Endometrium (tissue), 2 donors: Measurements from ENCODE around the gene TRERF1.

Source experiments
- FAIRE-seq: peaks from 2 replicates; lab custom pipeline; 2012; peaks lifted over from hg19 to GRCh38; lab: Jason Lieb, UNC
- donor health status: control.
- donor health status: control.

Gene TRERF1

DNA sequence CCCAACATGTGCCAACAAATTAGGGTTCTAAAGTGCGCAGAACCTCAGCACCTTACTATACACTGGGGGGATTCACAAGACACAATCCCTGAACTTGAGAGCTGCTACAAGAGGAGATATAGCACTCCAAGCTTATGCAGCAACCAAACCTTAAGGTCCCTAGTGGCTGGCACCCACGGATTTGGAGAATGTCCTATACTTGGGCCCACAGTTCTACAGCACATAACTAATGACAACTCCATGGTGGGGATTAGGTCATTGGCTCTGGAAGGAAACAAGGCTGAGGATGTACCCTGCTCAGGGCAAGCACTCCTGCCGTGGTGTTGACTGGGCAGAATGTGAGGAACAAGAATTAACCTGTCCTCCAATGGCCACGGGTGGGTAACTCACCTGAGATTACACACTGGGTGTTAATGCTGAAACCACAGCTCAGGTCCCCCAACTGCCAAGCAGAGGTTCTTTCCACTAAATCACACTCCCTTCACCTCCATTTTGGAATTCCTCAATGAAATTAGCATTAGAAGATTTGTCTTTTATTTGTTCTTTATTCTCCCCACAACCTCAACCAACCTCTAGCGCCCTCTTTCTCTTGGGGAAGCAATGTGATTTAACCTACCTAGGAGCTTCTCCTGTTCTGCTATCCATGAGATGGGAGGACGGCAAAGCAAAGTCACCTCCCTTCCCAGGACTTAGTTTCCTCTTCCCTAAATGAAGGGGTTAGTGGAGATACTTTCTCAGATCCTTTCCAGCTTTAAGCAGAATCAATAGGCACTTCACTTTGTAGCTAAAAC is 32.0 kb downstream of the TRERF1 start:
- FAIRE-seq, result no peak

DNA sequence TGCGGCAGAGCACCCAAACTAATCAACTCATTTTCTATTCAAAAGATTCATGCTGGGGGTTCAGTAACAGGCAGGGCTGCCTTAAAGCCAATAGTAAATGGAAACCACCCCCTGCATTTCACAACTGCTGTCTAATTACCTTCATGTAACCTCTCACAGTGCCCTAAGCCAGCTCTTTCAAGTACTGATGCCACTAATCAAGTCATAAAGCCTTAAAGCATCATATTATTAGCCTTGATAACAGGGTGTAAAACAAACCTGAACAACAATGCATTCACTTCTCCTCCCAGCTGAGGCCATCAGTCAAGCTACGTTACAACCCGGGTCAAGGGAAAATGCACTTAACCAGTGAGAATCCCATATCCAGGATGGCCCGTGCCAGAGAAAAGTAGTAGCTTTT is 33.0 kb downstream of the TRERF1 start:
- no peak for FAIRE-seq

DNA sequence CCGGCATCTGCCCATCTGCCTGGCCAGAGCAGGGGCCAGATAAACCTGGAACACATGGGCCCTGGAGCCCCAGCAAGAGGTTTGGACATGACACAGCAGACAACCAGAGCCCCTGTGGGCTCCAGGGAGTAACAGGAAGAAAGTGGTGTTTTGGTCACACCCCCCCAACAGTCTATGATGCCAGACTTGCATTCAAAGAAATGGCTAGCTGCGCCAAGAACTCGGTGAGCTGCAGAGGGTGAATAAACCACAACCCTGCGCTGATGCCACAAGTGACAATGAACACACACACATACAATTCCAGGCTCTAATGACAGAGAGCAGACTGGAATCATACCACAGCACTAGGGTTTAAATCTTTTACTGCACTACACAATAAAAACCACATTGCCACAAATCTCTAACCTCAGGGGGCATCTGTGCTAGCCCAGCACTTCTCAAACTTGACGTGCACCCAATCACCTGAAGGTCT is 34.0 kb downstream of the TRERF1 start:
- no peak for FAIRE-seq

DNA sequence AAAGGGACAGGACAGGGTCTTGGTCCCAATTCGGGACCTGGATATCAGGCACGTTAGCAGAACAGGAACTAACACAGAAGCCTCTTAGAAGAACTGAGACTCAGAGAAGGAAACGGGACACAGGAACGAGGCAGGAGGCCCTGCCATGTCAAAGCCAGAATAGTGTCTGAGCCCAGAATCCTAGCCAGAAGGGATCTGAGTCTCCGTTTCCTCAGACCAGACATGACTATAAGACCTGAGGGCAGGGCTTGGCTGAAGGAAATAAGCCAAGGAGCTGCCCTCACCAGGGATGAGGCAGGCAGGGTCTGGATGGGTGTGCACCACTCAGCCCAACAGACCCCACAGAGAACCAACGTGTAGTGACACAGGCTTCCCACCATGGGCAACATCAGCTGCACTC is 40.3 kb downstream of the TRERF1 start:
- FAIRE-seq, result no peak

DNA sequence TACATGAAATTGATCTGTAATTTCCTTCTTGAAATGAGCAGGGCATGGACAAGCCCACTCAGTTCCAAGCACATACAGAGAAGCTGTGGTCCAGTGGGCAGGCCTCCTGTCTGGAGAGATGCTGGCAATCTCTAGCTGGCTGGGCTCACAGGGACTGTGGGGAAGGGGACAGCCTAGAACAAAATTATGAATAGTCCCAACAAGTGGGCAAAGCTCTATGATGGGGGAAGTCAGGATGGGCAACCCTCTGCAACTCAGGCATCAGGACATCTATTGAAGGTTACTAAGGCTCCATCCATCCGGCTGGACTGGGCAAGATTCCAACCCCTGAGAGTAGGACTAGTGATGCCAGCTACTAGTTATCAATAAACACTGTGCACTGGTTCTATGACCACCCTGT is 40.9 kb downstream of the TRERF1 start:
- FAIRE-seq, result no peak

DNA sequence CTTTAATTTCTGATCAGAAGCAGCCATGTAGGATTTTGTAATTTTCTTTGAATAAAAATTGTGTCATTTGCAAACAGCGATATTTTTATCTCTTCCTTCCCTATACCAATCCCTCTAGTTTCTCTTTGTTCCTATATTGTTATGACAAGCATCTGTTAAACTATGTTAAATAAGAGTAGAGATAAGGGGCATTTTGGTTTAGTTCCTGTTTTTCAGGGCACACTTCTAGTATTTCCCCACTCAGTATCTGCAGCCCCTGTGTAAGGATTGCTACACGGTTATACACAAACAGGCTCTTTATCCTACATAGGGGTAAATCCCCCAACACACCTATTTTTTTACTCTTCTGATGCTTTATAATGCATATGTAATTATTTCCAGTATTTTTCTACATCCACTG is 42.1 kb downstream of the TRERF1 start:
- FAIRE-seq, result no peak

DNA sequence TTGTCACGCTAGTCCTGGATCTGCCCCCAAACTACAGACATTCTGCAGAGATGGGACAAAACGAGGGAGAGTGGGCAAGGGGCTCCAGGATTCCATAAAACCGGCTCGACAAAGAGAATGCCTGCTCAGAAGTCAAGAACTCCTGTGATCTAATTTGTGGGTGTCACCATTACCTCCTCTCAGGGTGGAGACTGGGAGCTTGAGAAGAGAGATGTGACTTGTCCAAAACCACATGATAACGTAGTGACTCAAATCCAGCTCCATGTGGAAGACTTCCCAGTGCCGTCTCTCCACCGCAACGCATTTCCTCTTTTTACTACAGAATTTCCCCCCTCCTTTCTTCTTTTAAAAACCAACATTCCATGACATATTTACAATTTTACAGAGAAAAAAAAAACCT is 44.3 kb downstream of the TRERF1 start:
- FAIRE-seq, result no peak

DNA sequence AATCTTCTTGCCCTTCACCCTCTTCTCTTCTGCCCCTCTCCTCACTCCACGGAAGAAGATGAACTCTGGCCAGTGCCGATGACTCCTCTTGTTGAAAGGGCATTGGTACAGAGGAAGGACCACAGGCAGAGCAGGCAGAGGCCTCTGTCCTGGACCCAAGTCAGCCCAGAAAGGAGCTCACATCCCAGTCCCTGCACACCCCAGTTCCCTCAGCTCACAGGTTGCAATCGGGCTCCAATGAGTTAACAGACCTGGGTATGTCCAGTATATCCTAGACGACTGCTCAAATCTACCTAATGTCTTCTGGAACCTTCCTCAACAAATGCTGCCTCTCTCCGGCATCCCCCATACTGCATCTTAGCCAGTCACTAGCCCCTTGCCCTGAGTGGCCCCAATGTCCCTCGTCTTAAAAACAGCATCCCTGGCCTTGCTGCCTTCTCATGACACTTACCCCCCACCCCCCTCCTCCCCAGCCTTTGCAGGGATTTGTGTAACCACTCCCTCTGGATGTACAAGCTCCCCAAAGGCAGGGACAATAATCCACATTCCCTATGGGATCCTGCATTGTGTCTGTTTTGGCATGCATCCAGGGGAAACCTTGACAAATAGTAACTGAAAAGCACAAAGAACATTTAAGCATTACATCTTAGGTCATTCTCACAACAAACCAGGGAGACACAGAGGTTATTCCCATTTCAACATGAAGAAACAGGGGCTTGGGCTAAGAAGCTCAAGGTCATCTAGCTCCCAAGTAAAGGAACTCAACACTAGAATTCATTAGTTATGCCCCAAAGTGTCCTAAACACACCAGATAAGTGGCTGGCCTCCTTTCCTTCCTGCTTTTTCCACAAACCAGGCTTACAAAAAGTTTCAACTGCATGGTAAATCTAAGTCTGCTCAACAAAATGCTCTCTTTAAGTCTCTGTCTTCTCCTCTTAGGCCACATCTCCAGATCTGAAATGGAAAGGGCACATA is 45.1 kb downstream of the TRERF1 start:
- FAIRE-seq, result no peak

DNA sequence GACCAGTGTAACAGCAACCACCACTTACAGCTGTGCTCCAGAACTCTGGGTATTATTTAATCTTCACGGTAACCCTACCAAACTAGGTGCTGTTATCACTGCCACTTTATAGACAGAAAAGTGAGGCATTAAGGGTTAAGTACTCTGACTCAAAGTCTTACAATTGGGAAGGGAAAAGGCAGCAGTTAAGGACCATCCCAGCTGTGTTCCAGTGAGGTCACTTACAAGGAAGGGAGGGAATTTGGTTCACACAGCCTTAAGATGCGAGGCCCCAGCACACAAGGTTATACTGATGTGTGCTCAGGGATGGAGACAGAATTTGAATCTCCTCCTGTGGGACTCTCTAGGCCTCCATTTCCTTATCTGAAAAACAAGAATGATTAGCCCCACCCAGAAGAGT is 46.7 kb downstream of the TRERF1 start:
- no peak for FAIRE-seq

DNA sequence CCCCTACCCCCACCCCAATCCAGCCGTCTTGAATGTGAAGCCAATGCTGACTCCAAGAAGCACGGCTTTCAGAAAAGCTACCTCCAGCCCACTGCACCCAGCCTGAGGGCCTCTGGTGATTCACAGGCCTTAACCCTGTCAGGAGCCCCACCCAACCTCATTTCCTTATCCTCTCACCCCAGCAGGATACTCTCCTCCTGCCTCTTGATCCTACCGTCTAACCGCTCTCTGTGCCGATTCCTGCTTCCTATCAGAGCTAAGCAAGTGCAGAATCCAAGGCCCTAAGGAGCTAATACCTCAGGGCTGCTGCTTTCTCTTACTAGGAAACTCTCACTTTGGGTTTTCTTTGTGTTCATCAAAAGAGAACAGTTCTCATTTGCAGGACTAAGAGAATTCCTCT is 47.2 kb downstream of the TRERF1 start:
- FAIRE-seq, result no peak

DNA sequence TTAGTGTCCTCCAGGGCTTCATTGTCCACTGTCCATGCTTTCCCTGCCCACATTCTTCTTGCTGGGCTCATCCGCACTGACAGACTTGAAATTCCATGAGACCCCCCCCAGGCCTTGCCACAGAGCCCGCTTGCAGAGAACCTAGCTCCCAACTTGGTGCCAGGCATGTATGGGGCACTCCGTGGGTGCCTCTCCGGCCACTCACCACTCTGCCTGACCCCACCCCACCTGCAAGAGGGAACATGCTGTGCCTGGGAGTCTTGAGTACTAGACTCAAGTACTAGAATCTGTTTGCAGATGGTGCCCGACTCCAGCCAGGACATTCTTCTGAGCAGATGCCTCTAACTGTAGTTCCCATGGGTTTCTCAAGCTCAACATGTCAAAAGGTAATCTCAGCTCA is 47.9 kb downstream of the TRERF1 start:
- FAIRE-seq, result no peak

DNA sequence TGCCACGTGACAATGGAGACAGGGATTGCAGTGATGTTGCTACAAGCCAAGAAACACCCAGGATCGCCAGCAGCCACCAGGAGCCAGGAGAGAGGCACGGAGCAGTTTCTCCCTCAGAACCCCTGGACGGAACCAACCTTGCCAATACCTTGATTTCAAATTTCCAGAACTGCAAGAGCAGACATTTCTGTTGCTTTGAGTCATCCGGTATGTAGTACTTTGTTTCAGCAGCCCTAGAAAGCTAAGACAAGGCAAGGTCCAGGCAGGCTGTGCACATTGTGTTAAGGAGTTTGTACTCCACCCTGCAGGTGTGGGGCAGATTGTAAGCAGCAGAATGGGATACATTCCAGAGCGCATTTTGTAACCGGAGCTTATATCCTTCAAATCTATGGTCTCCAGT is 48.3 kb downstream of the TRERF1 start:
- FAIRE-seq, result no peak

DNA sequence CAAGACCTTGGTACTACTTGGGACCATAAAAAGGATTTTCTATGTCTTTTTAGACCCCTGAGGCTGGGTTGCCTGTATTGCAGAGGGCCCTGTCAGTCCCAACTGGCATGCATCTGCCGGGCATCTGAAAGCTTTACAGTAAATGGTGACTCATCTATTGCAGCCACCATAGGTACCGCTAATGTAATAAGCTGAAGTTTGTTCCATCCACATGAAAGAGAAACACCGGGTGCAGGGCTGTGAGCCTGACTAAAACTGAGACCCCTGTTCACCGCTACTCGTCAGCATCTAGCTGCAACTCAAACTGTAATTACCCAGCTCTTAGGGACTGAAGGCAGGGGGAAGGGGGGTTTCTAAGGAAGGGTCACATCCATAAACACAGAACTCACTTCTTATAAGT is 49.5 kb downstream of the TRERF1 start:
- FAIRE-seq, result no peak

DNA sequence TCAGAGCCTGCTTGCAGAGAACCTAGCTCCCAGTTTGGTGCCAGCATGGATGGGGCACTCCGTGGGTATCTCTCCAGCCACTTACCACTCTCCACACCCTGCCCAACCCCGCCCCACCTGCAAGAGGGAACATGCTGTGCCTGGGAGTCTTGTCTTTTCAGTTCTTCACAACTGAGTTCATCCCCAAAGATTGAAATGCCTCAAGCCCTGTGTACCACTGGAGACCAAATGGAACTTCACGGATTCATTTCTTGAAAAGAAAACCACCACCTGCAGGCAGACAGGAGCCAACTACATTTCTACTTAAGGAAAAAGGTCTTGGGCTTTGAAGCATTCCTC is 50.1 kb downstream of the TRERF1 start:
- no peak for FAIRE-seq

DNA sequence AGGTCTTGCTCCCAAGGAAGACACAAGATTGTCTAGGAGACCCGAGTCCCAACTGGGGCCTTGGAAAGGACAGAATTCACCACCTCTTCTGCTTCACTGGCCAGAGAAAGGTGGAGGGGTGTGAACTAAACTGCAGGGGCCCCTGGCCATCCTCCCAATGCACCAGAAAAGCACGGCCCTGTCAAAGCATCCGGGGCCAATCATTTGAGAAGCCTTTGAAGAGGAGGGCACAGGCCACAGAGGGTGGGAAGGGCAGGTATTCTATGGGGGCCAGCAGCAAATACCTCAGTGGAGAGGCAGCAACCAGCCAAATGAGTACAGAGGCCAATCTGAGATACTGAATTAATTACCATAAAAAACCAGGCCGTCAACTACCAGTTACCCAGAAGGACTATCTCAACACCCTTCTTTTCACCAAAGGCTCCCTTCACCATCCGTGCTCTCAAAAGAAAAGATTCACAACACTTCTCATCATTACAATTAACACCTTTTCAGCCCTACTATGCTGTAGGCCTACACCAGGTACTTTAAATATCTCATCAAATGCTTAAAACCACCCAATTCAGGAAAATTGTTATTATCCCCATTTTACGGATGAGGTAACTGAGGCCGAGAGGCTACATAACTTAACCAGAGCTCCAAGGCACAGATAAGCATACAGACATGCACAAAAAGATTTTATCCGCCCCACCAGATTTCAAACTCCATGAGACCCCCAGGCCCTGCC is 50.7 kb downstream of the TRERF1 start:
- no peak for FAIRE-seq

DNA sequence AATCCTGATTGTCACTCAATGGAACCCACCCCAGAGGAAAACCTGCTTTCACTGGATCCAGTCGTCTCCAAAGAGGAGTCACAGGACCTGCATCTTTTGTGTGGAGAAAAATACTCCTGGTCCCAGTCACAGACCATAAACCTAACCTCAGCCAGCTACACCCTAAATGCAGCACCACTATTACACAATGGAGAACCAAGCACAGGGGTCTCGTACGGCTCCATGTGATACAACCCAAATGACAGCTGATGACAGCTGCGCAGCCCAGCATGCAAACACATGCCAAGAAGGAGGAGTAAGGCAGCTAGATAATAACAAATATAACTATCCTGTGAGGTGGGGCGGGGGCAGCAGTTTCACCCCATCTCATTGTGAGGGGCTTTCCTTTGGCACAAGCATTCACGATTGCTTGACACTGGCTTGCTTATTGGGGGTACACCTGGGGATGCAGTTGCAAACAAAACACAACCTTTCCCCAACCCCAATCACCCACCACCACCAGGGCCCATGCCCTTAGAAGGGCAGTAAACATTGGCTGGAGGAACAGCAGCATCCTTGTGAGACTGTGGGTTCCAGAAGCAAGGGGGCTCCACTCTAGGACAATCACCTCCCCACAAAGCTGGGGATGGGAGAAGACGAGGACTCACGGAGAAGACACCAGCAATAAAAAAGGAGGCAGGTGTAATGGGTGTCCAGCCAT is 51.5 kb downstream of the TRERF1 start:
- FAIRE-seq, result no peak

DNA sequence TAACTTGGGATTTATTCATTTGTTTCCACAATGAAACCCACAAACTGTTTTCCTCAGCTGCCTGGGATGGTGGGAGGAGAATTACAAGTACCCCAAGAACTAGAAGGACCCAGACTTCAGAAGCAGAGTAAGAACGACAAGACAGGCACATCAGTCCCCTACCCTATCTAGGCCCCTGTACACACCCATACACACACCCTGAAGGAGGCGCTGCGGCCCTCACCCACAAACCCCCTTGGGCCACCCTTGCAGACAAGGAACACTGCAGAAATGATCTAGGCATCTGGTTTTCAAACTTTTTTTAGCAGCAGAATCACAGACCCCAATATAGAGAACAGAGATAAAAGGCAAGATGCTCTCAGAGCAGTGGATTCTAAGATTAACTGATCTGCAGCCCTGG is 55.0 kb downstream of the TRERF1 start:
- FAIRE-seq, result no peak

DNA sequence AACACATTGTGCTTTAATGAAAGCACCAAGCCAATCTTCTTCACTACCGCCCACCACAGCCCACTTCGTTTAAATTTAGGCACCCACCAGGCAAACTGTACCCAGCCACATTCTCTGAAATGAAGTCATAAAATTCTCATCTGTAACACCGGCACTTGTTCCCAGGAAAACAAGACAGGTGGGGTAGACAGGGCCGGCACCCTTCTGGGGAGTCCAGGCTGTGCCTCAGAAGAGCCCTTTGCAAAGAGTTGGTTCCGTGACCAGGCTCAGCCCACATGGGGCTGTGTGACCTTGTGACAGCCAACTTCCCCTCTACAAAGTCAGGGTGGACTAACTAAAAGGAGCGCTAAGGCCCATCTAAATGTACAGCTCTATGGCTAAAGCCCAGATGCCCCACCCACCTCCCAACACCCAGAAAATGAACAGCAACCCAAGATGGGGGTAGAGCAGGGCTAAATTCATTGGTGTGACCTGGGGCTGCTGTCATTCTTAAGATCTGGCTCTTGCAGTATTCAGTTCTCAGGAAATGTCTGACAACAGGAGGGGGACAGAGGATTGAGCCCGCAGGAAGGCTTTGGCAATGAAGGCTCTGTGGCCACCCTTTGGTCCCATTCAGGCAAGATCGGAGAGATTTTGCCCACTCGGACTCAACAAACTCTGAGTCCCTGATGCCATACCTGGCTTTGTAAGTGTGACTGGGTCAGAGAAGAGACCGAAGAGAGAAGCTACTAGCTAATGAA is 56.7 kb downstream of the TRERF1 start:
- FAIRE-seq, result no peak

DNA sequence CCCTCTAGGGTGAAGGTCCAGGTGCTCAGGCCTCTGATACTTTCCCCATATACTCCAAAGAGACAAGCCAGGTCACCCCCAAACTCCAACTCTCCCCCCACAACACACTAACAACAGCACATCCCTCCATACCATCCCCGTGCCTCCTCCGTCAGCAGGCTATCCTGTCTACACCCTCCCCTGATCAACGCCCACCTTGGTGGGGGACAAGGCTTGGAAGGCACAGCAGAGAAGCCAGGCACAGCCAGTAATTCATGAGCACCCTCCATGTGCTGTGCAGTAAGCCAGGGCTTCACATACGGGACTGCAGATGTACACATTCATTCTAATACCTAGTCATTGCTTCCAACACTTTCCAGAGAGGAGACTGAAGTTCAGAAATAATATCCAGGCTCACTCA is 57.6 kb downstream of the TRERF1 start:
- no peak for FAIRE-seq

DNA sequence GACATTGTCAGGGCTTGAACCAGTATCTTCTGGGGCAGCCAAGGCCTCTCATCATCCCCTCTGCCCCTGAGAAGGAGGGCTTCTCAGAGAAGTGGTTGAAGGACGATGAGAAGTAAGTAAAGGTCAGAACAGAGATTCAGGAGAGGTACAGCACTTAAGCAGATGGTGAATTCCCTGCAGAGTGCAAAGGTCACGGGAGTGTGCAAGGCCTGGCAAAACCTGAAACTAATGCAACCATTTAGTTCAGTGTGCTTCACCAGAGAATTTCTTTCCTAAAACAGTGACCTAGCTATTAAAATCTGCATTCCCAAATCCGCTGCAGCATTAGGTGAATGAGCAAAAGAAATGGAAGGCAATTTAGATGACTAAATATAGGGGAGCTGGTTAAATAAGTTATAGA is 58.4 kb downstream of the TRERF1 start:
- no peak for FAIRE-seq

DNA sequence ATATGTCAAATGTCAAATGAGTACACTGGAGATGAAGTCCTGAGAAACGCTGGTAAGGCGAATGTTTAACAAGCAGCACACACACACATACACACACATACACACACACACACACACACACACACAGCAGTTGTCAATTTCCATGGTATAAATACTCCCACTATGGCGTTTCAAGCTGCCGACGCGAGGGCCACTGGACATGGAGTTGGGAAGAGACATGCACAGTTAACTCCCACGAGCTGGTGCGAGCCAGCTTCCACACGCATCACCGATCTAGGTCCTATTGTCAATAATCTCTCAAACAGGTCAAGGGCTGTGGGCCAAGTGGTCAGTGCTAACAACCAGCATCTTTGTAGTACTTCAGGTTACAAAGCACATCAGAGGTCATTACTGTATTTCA is 58.9 kb downstream of the TRERF1 start:
- no peak for FAIRE-seq
